Measurements from ENCODE around the gene NEK1. TPM values are rescaled to one million over a fixed set of nuclear protein-coding genes. Genes with fewer than 3 reads are reported as not detected.
A peak's percentile ranks its signal among the peaks of the same experiment; 100 is the strongest.
"Not testable (repeated sequence)": the region's sequence is repeated elsewhere in the genome, so short reads cannot be mapped to it uniquely, and the experiment has no call there.

The NEK1 gene
- polyA plus RNA-seq, 1 of the 3 experiments (the other 2 are of a cell fraction), result 2.0 TPM

DNA sequence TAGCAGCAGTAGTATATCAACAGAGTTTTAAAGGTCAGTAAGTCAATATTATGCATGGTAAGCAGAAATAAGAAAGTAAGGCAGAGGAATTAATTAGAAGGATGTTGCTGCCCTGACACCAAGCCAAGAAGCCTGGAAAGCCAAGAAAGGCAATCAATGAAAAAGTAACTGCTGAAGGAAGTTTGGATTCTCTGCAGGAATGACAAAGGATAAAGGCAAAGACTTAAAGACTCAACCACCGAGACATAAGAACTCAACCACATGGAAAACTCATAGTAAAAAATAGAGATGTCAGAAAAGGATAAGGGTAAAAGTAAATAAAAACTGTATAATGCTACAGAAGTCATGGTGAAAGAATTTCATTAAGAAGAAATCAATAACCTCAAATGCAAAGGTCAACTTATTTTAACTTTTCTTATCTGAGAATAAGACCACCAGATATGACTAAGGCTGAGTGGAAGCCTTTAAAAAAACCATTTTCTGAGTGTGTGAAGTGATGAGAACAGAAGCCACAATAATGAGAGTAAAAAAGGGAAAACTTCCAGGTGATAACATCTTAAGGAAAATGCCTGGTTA lies 55.2 kb downstream of the NEK1 start:
- TF ChIP-seq, protein P1, sequence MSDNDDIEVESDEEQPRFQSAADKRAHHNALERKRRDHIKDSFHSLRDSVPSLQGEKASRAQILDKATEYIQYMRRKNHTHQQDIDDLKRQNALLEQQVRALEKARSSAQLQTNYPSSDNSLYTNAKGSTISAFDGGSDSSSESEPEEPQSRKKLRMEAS (IDR thresholded peaks at IDR 0.05; ENCODE audit: low read depth), result no peak
- TF ChIP-seq FOSL2 (IDR thresholded peaks at IDR 0.05; ENCODE audit: borderline replicate concordance, low read depth), result 0 out of 2 replicates have a peak, but pooled peaks have one; percentile 12
- peak; percentile 12; the same call in 1 of the 2 replicates for TF ChIP-seq RXRA (IDR thresholded peaks at IDR 0.05; ENCODE audit: borderline replicate concordance, low read depth)
- DNase-seq, result no peak
- Histone ChIP-seq H3K79me2 (ENCODE audit: insufficient read depth) (no peaks in the 10 kb centered on the region), H3K36me3 (replicated peaks in 1 of 2; ENCODE audit: control insufficient read depth in 1 of 2, insufficient read depth in 2 of 2, low read length in 1 of 2) (peaks cover 39% of the 10 kb centered on the region in 2 experiments), H3F3A (replicated peaks; ENCODE audit: insufficient read depth) (peaks cover 11% of the 10 kb centered on the region), H3K4me2 (no peak overlapping the region), H3K9me2 (no peaks in the 10 kb centered on the region), H3K9ac (no peak overlapping the region), H3K9me3 (no peaks in the 10 kb centered on the region), H3K27me3 (ENCODE audit: insufficient read depth) (no peaks in the 10 kb centered on the region), H4K20me1 (ENCODE audit: insufficient read depth) (no peaks in the 10 kb centered on the region), H3K4me1 (ENCODE audit: control insufficient read depth in 1 of 2, insufficient read depth in 2 of 2, low read depth in 1 of 2, low read length in 1 of 2) (peaks cover 0 to 5% of the 10 kb centered on the region in 2 experiments; a peak in 1 of 4 replicates), H2AFZ (ENCODE audit: low read depth) (no peak overlapping the region), H3K27ac (ENCODE audit: low read depth in 2 of 2, low read length in 1 of 2) (peak overlapping the region in 1 of 2 experiments; percentile 22; a peak in 1 of 4 replicates), H3K4me3 (ENCODE audit: low read depth in 2 of 2, low read length in 1 of 2) (no peak overlapping the region)
- ChIA-PET CTCF (interaction anchor here (1.5 kb wide), 2 partner anchors 9 to 633 kb away, joined by 4 to 5 read pairs; no protein-coding TSS in a partner anchor), POLR2A (no interaction called here)
- 60% methylated on average over 1 of the region's 1 CpG for WGBS (ENCODE audit: low lambda C conversion rate)

- H3K36me3 ChIP-seq (replicated peaks in 1 of 2; ENCODE audit: control insufficient read depth in 1 of 2, insufficient read depth in 2 of 2, low read length in 1 of 2), result peaks cover 3 to 15% of the 10 kb centered on the region in 2 experiments
- H3K4me3 ChIP-seq (ENCODE audit: low read depth in 2 of 2, low read length in 1 of 2); H3K27me3 ChIP-seq (ENCODE audit: insufficient read depth); H3K79me2 ChIP-seq (ENCODE audit: insufficient read depth); H3K9me2 ChIP-seq; H4K20me1 ChIP-seq (ENCODE audit: insufficient read depth); H3K9ac ChIP-seq; H2AFZ ChIP-seq (ENCODE audit: low read depth); DNase-seq; H3K27ac ChIP-seq (ENCODE audit: low read depth in 2 of 2, low read length in 1 of 2); POLR2A ChIA-PET; H3F3A ChIP-seq (replicated peaks; ENCODE audit: insufficient read depth); CTCF ChIA-PET; H3K4me2 ChIP-seq; H3K9me3 ChIP-seq; H3K4me1 ChIP-seq (ENCODE audit: control insufficient read depth in 1 of 2, insufficient read depth in 2 of 2, low read depth in 1 of 2, low read length in 1 of 2): not testable (repeated sequence)
- 79% methylated on average over 4 of the region's 4 CpGs for WGBS (ENCODE audit: low lambda C conversion rate)
Observed at GRCh38 chr4:169546548-169546947, 65.8 kb downstream of the NEK1 start.

GRCh38 chr4:169540774-169541173 lies 71.6 kb downstream of the NEK1 start:
- Histone ChIP-seq H3K4me3 (ENCODE audit: low read depth in 2 of 2, low read length in 1 of 2) (no peak overlapping the region), H4K20me1 (ENCODE audit: insufficient read depth) (no peaks in the 10 kb centered on the region), H3K27ac (ENCODE audit: low read depth in 2 of 2, low read length in 1 of 2) (no peak overlapping the region), H3K4me2 (no peak overlapping the region), H3K4me1 (ENCODE audit: control insufficient read depth in 1 of 2, insufficient read depth in 2 of 2, low read depth in 1 of 2, low read length in 1 of 2) (no peaks in the 10 kb centered on the region), H3K79me2 (ENCODE audit: insufficient read depth) (no peaks in the 10 kb centered on the region), H3K9me2 (no peaks in the 10 kb centered on the region), H3F3A (replicated peaks; ENCODE audit: insufficient read depth) (peaks cover 5% of the 10 kb centered on the region), H3K9ac (no peak overlapping the region), H3K27me3 (ENCODE audit: insufficient read depth) (no peaks in the 10 kb centered on the region), H3K9me3 (no peaks in the 10 kb centered on the region), H2AFZ (ENCODE audit: low read depth) (no peak overlapping the region), H3K36me3 (replicated peaks in 1 of 2; ENCODE audit: control insufficient read depth in 1 of 2, insufficient read depth in 2 of 2, low read length in 1 of 2) (peaks cover 0 to 16% of the 10 kb centered on the region in 2 experiments)
- TF ChIP-seq NRF1 (IDR thresholded peaks at IDR 0.05; ENCODE audit: low read depth, low read length) (no peak), GATA2 (CRISPR knock-in tag; IDR thresholded peaks at IDR 0.05) (no peak), FOSL2 (IDR thresholded peaks at IDR 0.05; ENCODE audit: borderline replicate concordance, low read depth) (no peak), RXRA (IDR thresholded peaks at IDR 0.05; ENCODE audit: borderline replicate concordance, low read depth) (no peak), SIN3A (IDR thresholded peaks at IDR 0.05; ENCODE audit: borderline replicate concordance, low read depth, low read length) (no peak)
- TF ChIP-seq, protein P1 (IDR thresholded peaks at IDR 0.05; ENCODE audit: low read depth), result no peak
- POLR2A ChIA-PET, result no interaction called here
- CTCF ChIA-PET, result no interaction called here
- DNase-seq, result no peak
